Measurements from ENCODE around the gene PERCC1. TPM values are rescaled to one million over a fixed set of nuclear protein-coding genes. Genes with fewer than 3 reads are reported as not detected.

Gene PERCC1
- total RNA-seq, 2 experiments from 2014 or later, result not detected

DNA sequence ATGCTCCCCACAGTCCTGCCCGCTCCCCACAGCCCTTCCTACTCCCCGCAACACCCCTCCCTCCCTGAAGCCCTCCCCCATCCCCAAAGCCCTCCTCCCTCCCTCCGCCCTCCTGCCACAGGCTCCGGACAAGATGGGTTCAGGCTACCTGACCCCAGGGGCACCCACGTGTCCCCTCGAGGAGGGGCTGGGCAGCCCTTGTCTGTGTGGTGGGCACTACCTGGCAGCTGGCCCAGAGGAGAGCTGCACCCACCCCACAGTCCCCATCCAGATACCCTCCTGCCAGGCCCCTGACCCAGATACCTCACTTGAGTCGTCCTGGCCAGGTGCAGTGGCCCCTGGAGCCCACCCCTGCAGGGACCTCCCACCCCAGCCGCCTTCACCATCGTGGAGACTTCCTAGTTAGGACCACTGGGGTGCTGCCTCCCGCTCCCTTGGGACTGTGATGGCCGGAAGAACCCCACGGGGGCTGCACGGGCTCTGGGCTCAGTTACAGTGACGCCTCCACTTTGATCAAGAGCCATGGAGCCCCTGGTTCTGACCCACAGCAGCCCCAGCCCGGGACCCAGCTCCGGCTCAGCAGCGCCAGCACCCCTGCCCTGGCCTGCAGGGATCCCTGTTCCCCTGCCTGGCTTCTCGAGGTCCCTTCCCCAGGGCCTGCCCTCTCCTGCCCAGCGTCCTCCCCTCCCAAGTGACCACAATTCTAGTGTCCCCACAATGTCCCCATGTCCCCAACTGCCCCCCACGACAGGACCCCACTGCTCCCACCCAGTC is 806 bp downstream of the PERCC1 start:
- CTCF ChIA-PET (ENCODE audit: unreplicated experiment), result no interaction called here
- H3K4me3 ChIP-seq (ENCODE audit: low read depth, low read length, poor library complexity, severe bottlenecking), result no peak overlapping the region
- no peaks in the 10 kb centered on the region for H3K79me2 ChIP-seq (ENCODE audit: insufficient read depth, low read depth, low read length)
- BruUV-seq (replicated peaks), result no TSS peak
- no peak overlapping the region for H3K27ac ChIP-seq (ENCODE audit: low read depth, low read length, poor library complexity, severe bottlenecking)
- no peaks in the 10 kb centered on the region for H3K9me2 ChIP-seq (ENCODE audit: insufficient read depth, low read length)
- H4K20me1 ChIP-seq (ENCODE audit: insufficient read depth, low read length), result no peaks in the 10 kb centered on the region
- no peak overlapping the region for H3K4me2 ChIP-seq (ENCODE audit: low read length)
- intact Hi-C loops (cut with micrococcal nuclease; ENCODE audit: unreplicated experiment), result no loop called here
- no peaks in the 10 kb centered on the region for H3K36me3 ChIP-seq (ENCODE audit: insufficient read depth, low read length)
- H3K9me3 ChIP-seq (ENCODE audit: low read length), result no peaks in the 10 kb centered on the region
- TF ChIP-seq, protein P1, sequence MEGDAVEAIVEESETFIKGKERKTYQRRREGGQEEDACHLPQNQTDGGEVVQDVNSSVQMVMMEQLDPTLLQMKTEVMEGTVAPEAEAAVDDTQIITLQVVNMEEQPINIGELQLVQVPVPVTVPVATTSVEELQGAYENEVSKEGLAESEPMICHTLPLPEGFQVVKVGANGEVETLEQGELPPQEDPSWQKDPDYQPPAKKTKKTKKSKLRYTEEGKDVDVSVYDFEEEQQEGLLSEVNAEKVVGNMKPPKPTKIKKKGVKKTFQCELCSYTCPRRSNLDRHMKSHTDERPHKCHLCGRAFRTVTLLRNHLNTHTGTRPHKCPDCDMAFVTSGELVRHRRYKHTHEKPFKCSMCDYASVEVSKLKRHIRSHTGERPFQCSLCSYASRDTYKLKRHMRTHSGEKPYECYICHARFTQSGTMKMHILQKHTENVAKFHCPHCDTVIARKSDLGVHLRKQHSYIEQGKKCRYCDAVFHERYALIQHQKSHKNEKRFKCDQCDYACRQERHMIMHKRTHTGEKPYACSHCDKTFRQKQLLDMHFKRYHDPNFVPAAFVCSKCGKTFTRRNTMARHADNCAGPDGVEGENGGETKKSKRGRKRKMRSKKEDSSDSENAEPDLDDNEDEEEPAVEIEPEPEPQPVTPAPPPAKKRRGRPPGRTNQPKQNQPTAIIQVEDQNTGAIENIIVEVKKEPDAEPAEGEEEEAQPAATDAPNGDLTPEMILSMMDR (conservative IDR thresholded peaks at IDR 0.05; ENCODE audit: low read length), result no peak
- POLR2A ChIA-PET, result no interaction called here
- H3K4me1 ChIP-seq (ENCODE audit: insufficient read depth, low read length, poor library complexity, severe bottlenecking), result peaks cover 4% of the 10 kb centered on the region
- no peak overlapping the region for H2AFZ ChIP-seq (ENCODE audit: low read length)
- no peak for DNase-seq (ENCODE audit: low spot score)

DNA sequence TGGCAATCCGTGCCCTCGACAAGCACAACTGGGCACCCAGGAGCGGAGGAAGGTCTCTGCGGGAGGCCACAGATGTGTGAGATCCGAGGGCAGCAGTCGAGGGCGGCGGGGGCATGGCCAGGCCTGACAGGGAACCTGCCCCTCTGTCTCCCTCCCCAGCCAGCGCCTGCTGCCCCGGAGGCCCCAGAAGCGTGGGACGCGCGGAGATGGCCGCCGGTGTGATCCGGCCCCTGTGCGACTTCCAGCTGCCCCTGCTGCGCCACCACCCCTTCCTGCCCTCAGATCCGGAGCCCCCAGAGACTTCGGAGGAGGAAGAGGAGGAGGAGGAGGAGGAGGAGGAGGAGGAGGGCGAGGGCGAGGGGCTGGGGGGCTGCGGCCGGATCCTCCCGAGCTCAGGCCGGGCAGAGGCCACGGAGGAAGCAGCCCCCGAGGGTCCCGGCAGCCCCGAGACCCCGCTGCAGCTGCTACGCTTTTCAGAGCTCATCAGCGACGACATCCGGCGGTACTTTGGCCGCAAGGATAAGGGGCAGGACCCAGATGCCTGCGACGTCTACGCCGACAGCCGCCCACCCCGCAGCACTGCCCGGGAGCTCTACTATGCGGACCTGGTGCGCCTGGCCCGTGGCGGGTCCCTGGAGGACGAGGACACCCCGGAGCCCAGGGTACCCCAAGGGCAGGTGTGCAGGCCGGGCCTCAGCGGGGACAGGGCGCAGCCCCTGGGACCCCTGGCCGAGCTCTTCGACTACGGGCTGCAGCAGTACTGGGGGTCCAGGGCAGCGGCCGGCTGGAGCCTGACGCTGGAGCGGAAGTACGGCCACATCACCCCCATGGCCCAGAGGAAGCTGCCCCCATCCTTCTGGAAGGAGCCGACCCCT is 1.7 kb downstream of the PERCC1 start:
- no peak for TF ChIP-seq EZH2phosphoT487 (IDR thresholded peaks at IDR 0.05; ENCODE audit: borderline replicate concordance, low read depth, low read length)
- TF ChIP-seq, protein P1 (conservative IDR thresholded peaks at IDR 0.05; ENCODE audit: low read length), result no peak
- no peaks in the 10 kb centered on the region for H3K9me3 ChIP-seq (ENCODE audit: low read length)
- peaks cover 4% of the 10 kb centered on the region for H3K4me1 ChIP-seq (ENCODE audit: insufficient read depth, low read length, poor library complexity, severe bottlenecking)
- intact Hi-C loops (cut with micrococcal nuclease; ENCODE audit: unreplicated experiment), result no loop called here
- H3K27ac ChIP-seq (ENCODE audit: low read depth, low read length, poor library complexity, severe bottlenecking), result no peak overlapping the region
- no peaks in the 10 kb centered on the region for H3K79me2 ChIP-seq (ENCODE audit: insufficient read depth, low read depth, low read length)
- H2AFZ ChIP-seq (ENCODE audit: low read length), result no peak overlapping the region
- no peaks in the 10 kb centered on the region for H4K20me1 ChIP-seq (ENCODE audit: insufficient read depth, low read length)
- CTCF ChIA-PET (ENCODE audit: unreplicated experiment), result no interaction called here
- H3K36me3 ChIP-seq (ENCODE audit: insufficient read depth, low read length), result no peaks in the 10 kb centered on the region
- H3K4me3 ChIP-seq (ENCODE audit: low read depth, low read length, poor library complexity, severe bottlenecking), result no peak overlapping the region
- BruUV-seq (replicated peaks), result no TSS peak
- no peak overlapping the region for H3K4me2 ChIP-seq (ENCODE audit: low read length)
- no peak for DNase-seq (ENCODE audit: low spot score)
- H3K9me2 ChIP-seq (ENCODE audit: insufficient read depth, low read length), result no peaks in the 10 kb centered on the region
- POLR2A ChIA-PET, result no interaction called here

DNA sequence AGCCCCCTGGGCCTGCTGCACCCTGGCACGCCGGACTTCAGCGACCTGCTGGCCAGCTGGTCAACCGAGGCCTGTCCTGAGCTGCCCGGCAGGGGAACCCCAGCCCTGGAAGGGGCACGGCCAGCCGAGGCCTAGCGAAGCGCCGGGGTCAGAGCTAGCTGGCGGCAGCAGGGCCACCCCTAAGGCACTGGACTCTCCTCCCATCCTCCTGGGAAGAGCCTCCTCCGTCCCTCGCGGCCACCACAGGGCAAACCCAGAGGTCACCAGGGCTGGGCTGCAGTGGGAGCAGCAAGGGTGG is 2.3 kb downstream of the PERCC1 start:
- H3K4me1 ChIP-seq (ENCODE audit: insufficient read depth, low read length, poor library complexity, severe bottlenecking), result peaks cover 4% of the 10 kb centered on the region
- no peak for DNase-seq (ENCODE audit: low spot score)
- no peak overlapping the region for H3K4me2 ChIP-seq (ENCODE audit: low read length)
- CTCF ChIA-PET (ENCODE audit: unreplicated experiment), result no interaction called here
- TF ChIP-seq, protein P1 (conservative IDR thresholded peaks at IDR 0.05; ENCODE audit: low read length), result no peak
- no peak for TF ChIP-seq EZH2phosphoT487 (IDR thresholded peaks at IDR 0.05; ENCODE audit: borderline replicate concordance, low read depth, low read length)
- no peak overlapping the region for H3K4me3 ChIP-seq (ENCODE audit: low read depth, low read length, poor library complexity, severe bottlenecking)
- no peaks in the 10 kb centered on the region for H3K79me2 ChIP-seq (ENCODE audit: insufficient read depth, low read depth, low read length)
- H3K9me2 ChIP-seq (ENCODE audit: insufficient read depth, low read length), result no peaks in the 10 kb centered on the region
- intact Hi-C loops (cut with micrococcal nuclease; ENCODE audit: unreplicated experiment), result no loop called here
- H2AFZ ChIP-seq (ENCODE audit: low read length), result no peak overlapping the region
- POLR2A ChIA-PET, result no interaction called here
- BruUV-seq (replicated peaks), result no TSS peak
- no peaks in the 10 kb centered on the region for H4K20me1 ChIP-seq (ENCODE audit: insufficient read depth, low read length)
- H3K36me3 ChIP-seq (ENCODE audit: insufficient read depth, low read length), result no peaks in the 10 kb centered on the region
- H3K9me3 ChIP-seq (ENCODE audit: low read length), result no peaks in the 10 kb centered on the region
- H3K27ac ChIP-seq (ENCODE audit: low read depth, low read length, poor library complexity, severe bottlenecking), result no peak overlapping the region

Measured in OCI-LY7 (cell line).